C4-2B (cell line): ENCODE results near the gene AHSG.
A peak's percentile ranks its signal among the peaks of the same experiment; 100 is the strongest.
"Not testable (repeated sequence)": the region's sequence is repeated elsewhere in the genome, so short reads cannot be mapped to it uniquely, and the experiment has no call there.

Experiments used
- H3K27ac ChIP-seq: fragments of 450-650 bp; 2 replicates; pipeline ENCODE4 v1.5.1; 2017
- CTCF ChIP-seq: fragments of 450-650 bp; conservative IDR thresholded peaks from 2 replicates; pipeline ENCODE4 v1.5.1; 2017; ENCODE audit warnings: mild to moderate bottlenecking
- ZFX ChIP-seq: fragments of 450-650 bp; IDR thresholded peaks from 2 replicates; pipeline ENCODE4 v1.6.1; 2017

The AHSG gene

GRCh38 chr3:186570941-186571643 is 41.8 kb upstream of the AHSG start:
- no peak for TF ChIP-seq ZFX
- TF ChIP-seq CTCF = no peak
- H3K27ac ChIP-seq = peak overlapping the region; percentile 78

- no peak for TF ChIP-seq CTCF
- no peak for TF ChIP-seq ZFX
- peak overlapping the region; percentile 78; the same call in 1 of the 2 replicates for H3K27ac ChIP-seq
Observed at GRCh38 chr3:186571644-186572013, 41.2 kb upstream of the AHSG start.

GRCh38 chr3:186577521-186577920 is 35.3 kb upstream of the AHSG start:
- no peak overlapping the region for H3K27ac ChIP-seq
- TF ChIP-seq CTCF (no peak), ZFX (no peak)

GRCh38 chr3:186580785-186581184 is 32.1 kb upstream of the AHSG start:
- H3K27ac ChIP-seq = no peak overlapping the region
- TF ChIP-seq ZFX = no peak
- TF ChIP-seq CTCF = no peak

- no peak for TF ChIP-seq ZFX
- no peak for TF ChIP-seq CTCF
- H3K27ac ChIP-seq = no peak overlapping the region
Observed at GRCh38 chr3:186582541-186582940, 30.3 kb upstream of the AHSG start.

GRCh38 chr3:186583831-186584230 is 29.0 kb upstream of the AHSG start:
- H3K27ac ChIP-seq = no peak overlapping the region
- TF ChIP-seq CTCF (no peak), ZFX (no peak)

- H3K27ac ChIP-seq = not testable (repeated sequence)
Observed at GRCh38 chr3:186586245-186586644, 26.6 kb upstream of the AHSG start.

GRCh38 chr3:186587183-186587582 is 25.7 kb upstream of the AHSG start:
- H3K27ac ChIP-seq = no peak overlapping the region
- no peak for TF ChIP-seq CTCF
